K562 (cell line): ENCODE results near the gene CBX3. TPM values are rescaled to one million over a fixed set of nuclear protein-coding genes. Genes with fewer than 3 reads are reported as not detected.

Experiments used
- BCOR ChIP-seq: fragments of 450-650 bp; IDR thresholded peaks from 2 replicates; pipeline ENCODE4 v1.6.1; 2016
- CEBPB ChIP-seq: fragments of 450-650 bp; IDR thresholded peaks from 2 replicates; pipeline ENCODE4 v1.6.1; 2016; ENCODE audit warnings: missing genetic modification characterization, missing compliant biosample characterization
- CREB3 ChIP-seq: fragments of 450-650 bp; conservative IDR thresholded peaks from 2 replicates; pipeline ENCODE4 v1.6.1; 2016; ENCODE audit warnings: missing genetic modification characterization, low read depth, mild to moderate bottlenecking, missing compliant biosample characterization, moderate library complexity
- FOXP1 ChIP-seq: sonication (generic); formaldehyde crosslinking; IDR thresholded peaks from 2 replicates; pipeline ENCODE4 v1.8.0; 2022; ENCODE audit warnings: mild to moderate bottlenecking, missing genetic modification reagents
- KAT7 ChIP-seq: sonication (generic); formaldehyde crosslinking; IDR thresholded peaks from 2 replicates; pipeline ENCODE4 v1.8.0; 2022; ENCODE audit warnings: missing genetic modification reagents, mild to moderate bottlenecking, borderline replicate concordance
- PBX2 ChIP-seq, 2 experiments: IDR thresholded peaks in 1 of 2; conservative IDR thresholded peaks in 1 of 2; 2 replicates each; pipeline ENCODE4 v1.6.1; 2016; ENCODE audit warnings: low read depth in 2 of 2, mild to moderate bottlenecking in 1 of 2, missing compliant biosample characterization in 1 of 2, missing genetic modification characterization in 1 of 2, moderate library complexity in 1 of 2
- RB1 ChIP-seq: fragments of 450-650 bp; IDR thresholded peaks from 2 replicates; pipeline ENCODE4 v1.6.1; 2017; ENCODE audit warnings: low read depth, mild to moderate bottlenecking
- RUNX1 ChIP-seq: sonication (generic); IDR thresholded peaks from 2 replicates; pipeline ENCODE4 v1.6.1; 2016; ENCODE audit warnings: antibody characterized with exemption, low read depth
- TBP ChIP-seq: optimal IDR thresholded peaks from 2 replicates; pipeline ENCODE3; 2011; ENCODE audit warnings: low read depth, low read length, improper control_type of control experiment
- TCFL5 ChIP-seq: fragments of 250-450 bp; sonication (Bioruptor Pico); conservative IDR thresholded peaks from 2 replicates; pipeline ENCODE4 v1.6.1; 2021; ENCODE audit warnings: mild to moderate bottlenecking, moderate library complexity, matching md5 sums
- TRIM24 ChIP-seq, 2 experiments: fragments of 450-650 bp; IDR thresholded peaks; 2 replicates each; pipeline ENCODE4 v1.6.1; 2016
- ZFP30 ChIP-seq: fragments of 250-450 bp; sonication (Bioruptor Pico); IDR thresholded peaks from 2 replicates; pipeline ENCODE4 v1.8.0; 2022; ENCODE audit warnings: moderate library complexity, mild to moderate bottlenecking, inconsistent platforms, borderline replicate concordance
- ZNF431 ChIP-seq: sonication (generic); formaldehyde crosslinking; IDR thresholded peaks from 2 replicates; pipeline ENCODE4 v1.8.0; 2022; ENCODE audit warnings: mild to moderate bottlenecking, missing genetic modification reagents
- ZNF518B ChIP-seq: fragments of 250-450 bp; sonication (Bioruptor Pico); IDR thresholded peaks from 2 replicates; pipeline ENCODE4 v1.5.0; 2021; ENCODE audit warnings: mild to moderate bottlenecking, moderate library complexity
- ZNF551 ChIP-seq: fragments of 250-450 bp; sonication (Bioruptor Pico); IDR thresholded peaks from 2 replicates; pipeline ENCODE4 v1.5.0; 2021; ENCODE audit warnings: mild to moderate bottlenecking, moderate library complexity
- polyA plus RNA-seq, 8 experiments: library from polyadenylated mRNA; depleted of rRNA in 4 of 8; stranded (reverse) in 5 of 8; unstranded in 3 of 8; fragments of >200 nt; fragmentation: Nextera tagmentation in 2 of 8; fragmentation: Illumina TruSeq in 1 of 8; extraction: Ambion mirVana in 2 of 8; extraction: Trizol in 1 of 8; gene quantifications; 2 replicates each; pipeline versions ENCODE4 v1.2.1 to v1.2.3, GENCODE V29; 2011 to 2014; ENCODE audit warnings: inconsistent platforms in 1 of 8, missing spikeins in 1 of 8
- total RNA-seq, 7 experiments: library from RNA; depleted of rRNA in 6 of 7; stranded (reverse); fragments of >200 nt in 6 of 7; fragmentation: Illumina TruSeq in 2 of 7; extraction: Trizol in 2 of 7; gene quantifications; 2 replicates each; pipeline versions ENCODE4 v1.2.1 to v1.2.3, GENCODE V29; 2011 to 2021; ENCODE audit warnings: low replicate concordance in 1 of 7
- TF ChIP-seq, protein P1 (sequence below): fragments of 450-650 bp; IDR thresholded peaks from one replicate; pipeline ENCODE4 v1.6.1; 2018; ENCODE audit warnings: mild to moderate bottlenecking, moderate library complexity; ENCODE audit not compliant: partially characterized antibody
- TF ChIP-seq, protein P2 (sequence below): sonication (generic); formaldehyde crosslinking; IDR thresholded peaks from 2 replicates; pipeline ENCODE4 v1.8.1; 2022; ENCODE audit warnings: missing genetic modification reagents

The CBX3 gene
- total and polyA plus RNA-seq, 9 of the 15 experiments (the other 6 are each of a cell fraction or from before 2014, with no cell fraction given), result 198 to 413 (median 328) TPM

DNA sequence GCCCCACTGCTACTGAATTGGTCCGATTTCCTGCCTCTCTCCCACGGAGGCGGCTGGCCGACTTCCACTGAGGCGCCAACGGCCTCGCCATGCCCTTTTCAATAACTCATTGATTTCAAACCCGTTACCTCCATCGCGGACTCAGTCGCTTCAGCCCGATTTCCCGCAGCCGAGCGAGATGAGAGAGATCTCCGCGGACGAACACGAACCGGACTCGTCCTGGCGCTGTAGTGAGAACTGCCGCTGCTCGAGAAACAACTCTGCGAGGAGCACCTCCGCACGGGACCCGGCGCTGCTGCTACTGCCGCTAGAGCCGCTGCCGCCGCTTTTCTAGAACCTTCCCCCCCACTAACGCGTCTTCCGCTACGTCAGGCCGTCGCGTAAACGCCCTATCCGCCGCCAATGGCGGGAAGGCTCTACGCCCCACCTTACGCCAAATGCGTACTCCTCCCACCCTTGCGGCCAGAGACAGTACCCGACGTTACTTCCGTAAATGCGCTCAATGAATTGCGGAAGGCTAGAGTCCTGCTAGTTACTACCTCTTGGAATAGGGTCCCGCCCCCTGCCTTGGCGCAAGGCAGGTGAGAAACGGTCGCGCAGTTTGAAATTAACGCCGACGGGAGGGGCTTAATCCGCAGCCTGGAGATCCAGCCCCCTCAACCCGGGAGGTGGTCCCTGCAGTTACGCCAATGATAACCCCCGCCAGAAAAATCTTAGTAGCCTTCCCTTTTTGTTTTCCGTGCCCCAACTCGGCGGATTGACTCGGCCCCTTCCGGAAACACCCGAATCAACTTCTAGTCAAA is 900 bp upstream of the CBX3 start, which contains the start of gene HNRNPA2B1 (continued):
- TF ChIP-seq ZNF518B (CRISPR knock-in tag), result no peak
- TF ChIP-seq ZFP30 (CRISPR knock-in tag), result no peak
- 0 out of 4 replicates have a peak, but pooled peaks have one; percentile 2 to 39 for TF ChIP-seq TRIM24 (IDR thresholded peaks at IDR 0.05)
- TF ChIP-seq FOXP1 (CRISPR knock-in tag), result peak; percentile 98
- TF ChIP-seq TBP, result no peak
- 0 out of 2 replicates have a peak, but pooled peaks have one; percentile 74 for TF ChIP-seq ZNF431 (CRISPR knock-in tag)
- peak; percentile 79 for TF ChIP-seq RB1
- peak; percentile 64; the same call in 1 of the 2 replicates for TF ChIP-seq BCOR
- TF ChIP-seq RUNX1, result peak; percentile 61; the same call in 1 of the 2 replicates
- peak; percentile 98 for TF ChIP-seq KAT7 (CRISPR knock-in tag)
- no peak for TF ChIP-seq TCFL5 (CRISPR knock-in tag)
- TF ChIP-seq, protein P1, sequence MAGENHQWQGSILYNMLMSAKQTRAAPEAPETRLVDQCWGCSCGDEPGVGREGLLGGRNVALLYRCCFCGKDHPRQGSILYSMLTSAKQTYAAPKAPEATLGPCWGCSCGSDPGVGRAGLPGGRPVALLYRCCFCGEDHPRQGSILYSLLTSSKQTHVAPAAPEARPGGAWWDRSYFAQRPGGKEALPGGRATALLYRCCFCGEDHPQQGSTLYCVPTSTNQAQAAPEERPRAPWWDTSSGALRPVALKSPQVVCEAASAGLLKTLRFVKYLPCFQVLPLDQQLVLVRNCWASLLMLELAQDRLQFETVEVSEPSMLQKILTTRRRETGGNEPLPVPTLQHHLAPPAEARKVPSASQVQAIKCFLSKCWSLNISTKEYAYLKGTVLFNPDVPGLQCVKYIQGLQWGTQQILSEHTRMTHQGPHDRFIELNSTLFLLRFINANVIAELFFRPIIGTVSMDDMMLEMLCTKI, result no peak
- no peak for TF ChIP-seq PBX2 (CRISPR knock-in tag; IDR thresholded peaks at IDR 0.05; ENCODE audit: low read depth)
- no peak for TF ChIP-seq PBX2 (tag; conservative IDR thresholded peaks at IDR 0.05; ENCODE audit: low read depth)
- TF ChIP-seq ZNF551 (CRISPR knock-in tag), result no peak
- no peak for TF ChIP-seq CREB3 (tag)
- TF ChIP-seq, protein P2, sequence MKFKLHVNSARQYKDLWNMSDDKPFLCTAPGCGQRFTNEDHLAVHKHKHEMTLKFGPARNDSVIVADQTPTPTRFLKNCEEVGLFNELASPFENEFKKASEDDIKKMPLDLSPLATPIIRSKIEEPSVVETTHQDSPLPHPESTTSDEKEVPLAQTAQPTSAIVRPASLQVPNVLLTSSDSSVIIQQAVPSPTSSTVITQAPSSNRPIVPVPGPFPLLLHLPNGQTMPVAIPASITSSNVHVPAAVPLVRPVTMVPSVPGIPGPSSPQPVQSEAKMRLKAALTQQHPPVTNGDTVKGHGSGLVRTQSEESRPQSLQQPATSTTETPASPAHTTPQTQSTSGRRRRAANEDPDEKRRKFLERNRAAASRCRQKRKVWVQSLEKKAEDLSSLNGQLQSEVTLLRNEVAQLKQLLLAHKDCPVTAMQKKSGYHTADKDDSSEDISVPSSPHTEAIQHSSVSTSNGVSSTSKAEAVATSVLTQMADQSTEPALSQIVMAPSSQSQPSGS (CRISPR knock-in tag), result no peak
- TF ChIP-seq CEBPB (tag), result no peak
